ENCODE results near the gene TMC5. TPM values are rescaled to one million over a fixed set of nuclear protein-coding genes. Genes with fewer than 3 reads are reported as not detected.

TMC5 gene
- total and polyA plus RNA-seq, 7 donors, result 0.01 to 0.04 TPM; not detected in 5

GRCh38 chr16:19382084-19382801 is 35.4 kb upstream of the TMC5 start:
- intact Hi-C loops (cut with DNase I), result no loop called here
- Histone ChIP-seq H3K27me3 (ENCODE audit: insufficient read depth in 3 of 3, low read length in 2 of 3) (no peaks in the 10 kb centered on the region), H3K4me1 (no peaks in the 10 kb centered on the region), H3K4me3 (no peak overlapping the region), H3K27ac (no peak overlapping the region), H3K36me3 (ENCODE audit: insufficient read depth in 1 of 2, low read depth in 1 of 2) (no peaks in the 10 kb centered on the region), H3K9me3 (peaks cover 4% of the 10 kb centered on the region)
- ATAC-seq (no peak), DNase-seq (no peak)
- 29 to 61% (median 37%) methylated on average over 2 of the region's 2 CpGs for WGBS, 3 donors
- TF ChIP-seq, protein P1, sequence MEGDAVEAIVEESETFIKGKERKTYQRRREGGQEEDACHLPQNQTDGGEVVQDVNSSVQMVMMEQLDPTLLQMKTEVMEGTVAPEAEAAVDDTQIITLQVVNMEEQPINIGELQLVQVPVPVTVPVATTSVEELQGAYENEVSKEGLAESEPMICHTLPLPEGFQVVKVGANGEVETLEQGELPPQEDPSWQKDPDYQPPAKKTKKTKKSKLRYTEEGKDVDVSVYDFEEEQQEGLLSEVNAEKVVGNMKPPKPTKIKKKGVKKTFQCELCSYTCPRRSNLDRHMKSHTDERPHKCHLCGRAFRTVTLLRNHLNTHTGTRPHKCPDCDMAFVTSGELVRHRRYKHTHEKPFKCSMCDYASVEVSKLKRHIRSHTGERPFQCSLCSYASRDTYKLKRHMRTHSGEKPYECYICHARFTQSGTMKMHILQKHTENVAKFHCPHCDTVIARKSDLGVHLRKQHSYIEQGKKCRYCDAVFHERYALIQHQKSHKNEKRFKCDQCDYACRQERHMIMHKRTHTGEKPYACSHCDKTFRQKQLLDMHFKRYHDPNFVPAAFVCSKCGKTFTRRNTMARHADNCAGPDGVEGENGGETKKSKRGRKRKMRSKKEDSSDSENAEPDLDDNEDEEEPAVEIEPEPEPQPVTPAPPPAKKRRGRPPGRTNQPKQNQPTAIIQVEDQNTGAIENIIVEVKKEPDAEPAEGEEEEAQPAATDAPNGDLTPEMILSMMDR (IDR thresholded peaks at IDR 0.05), result no peak

- no peaks in the 10 kb centered on the region for H3K4me1 ChIP-seq
- intact Hi-C loops (cut with DNase I), result no loop called here
- peaks cover 4% of the 10 kb centered on the region for H3K9me3 ChIP-seq
- H3K36me3 ChIP-seq (ENCODE audit: insufficient read depth in 1 of 2, low read depth in 1 of 2), result no peaks in the 10 kb centered on the region
- TF ChIP-seq, protein P1 (IDR thresholded peaks at IDR 0.05), result no peak
- no peak overlapping the region for H3K27ac ChIP-seq
- H3K27me3 ChIP-seq (ENCODE audit: insufficient read depth in 3 of 3, low read length in 2 of 3), result no peaks in the 10 kb centered on the region
- H3K4me3 ChIP-seq, result no peak overlapping the region
- 40 to 48% (median 44%) methylated on average over 20 of the region's 20 CpGs for WGBS, 3 donors
- ATAC-seq (no peak), DNase-seq (no peak)
Observed at GRCh38 chr16:19382887-19383816, 34.5 kb upstream of the TMC5 start.

DNA sequence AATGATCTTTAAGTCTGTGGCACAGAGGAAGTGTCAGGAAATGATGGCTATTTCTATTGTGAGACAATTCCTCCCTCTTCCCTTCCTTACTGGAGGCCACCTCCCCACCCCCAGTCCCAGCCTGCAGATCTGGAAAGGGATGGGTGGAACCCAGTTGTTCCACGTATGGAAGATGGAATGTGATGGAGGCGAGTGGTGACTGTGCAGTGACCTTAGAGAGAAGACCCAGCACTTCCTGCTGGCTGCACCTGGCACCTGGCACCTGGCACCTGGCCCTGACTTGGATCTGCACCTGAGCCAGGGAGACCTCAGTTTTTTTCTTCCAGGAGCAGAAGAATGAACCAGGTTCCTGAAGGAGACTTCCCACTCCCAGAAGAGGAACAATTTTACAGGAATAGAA is 33.0 kb upstream of the TMC5 start:
- DNase-seq (no peak), ATAC-seq (no peak)
- Histone ChIP-seq H3K27me3 (ENCODE audit: insufficient read depth in 3 of 3, low read length in 2 of 3) (no peaks in the 10 kb centered on the region), H3K4me1 (no peaks in the 10 kb centered on the region), H3K9me3 (peaks cover 4% of the 10 kb centered on the region), H3K4me3 (no peak overlapping the region), H3K27ac (no peak overlapping the region), H3K36me3 (ENCODE audit: insufficient read depth in 1 of 2, low read depth in 1 of 2) (no peaks in the 10 kb centered on the region)
- WGBS, 3 donors, result 11 to 30% (median 16%) methylated on average over 2 of the region's 2 CpGs
- intact Hi-C loops (cut with DNase I), result no loop called here
- TF ChIP-seq, protein P1 (IDR thresholded peaks at IDR 0.05), result no peak

DNA sequence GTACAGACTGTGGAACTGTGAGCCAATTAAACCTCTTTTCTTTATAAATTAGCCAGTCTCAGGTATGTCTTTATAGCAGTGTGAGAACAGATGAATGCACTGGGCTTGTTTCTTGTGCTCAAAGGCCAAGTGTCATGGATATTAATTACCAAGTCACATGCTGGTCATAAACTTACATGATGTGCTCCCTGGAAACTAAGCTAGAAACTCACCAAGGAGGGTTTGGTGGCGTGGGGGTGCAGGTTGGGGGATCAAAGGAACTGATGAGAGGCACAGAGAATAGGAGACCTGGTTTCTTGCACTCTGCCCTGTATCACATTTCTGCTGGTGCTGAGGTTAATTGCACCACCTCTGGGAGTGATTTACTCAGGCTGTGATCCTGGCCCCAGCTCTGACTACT is 31.2 kb upstream of the TMC5 start:
- 28 to 29% (median 29%) methylated on average over 1 of the region's 1 CpG for WGBS, 3 donors
- no peak for DNase-seq
- no peak overlapping the region for H3K27ac ChIP-seq
- no peaks in the 10 kb centered on the region for H3K36me3 ChIP-seq (ENCODE audit: insufficient read depth in 1 of 2, low read depth in 1 of 2)
- peaks cover 4% of the 10 kb centered on the region for H3K9me3 ChIP-seq
- no peaks in the 10 kb centered on the region for H3K4me1 ChIP-seq
- H3K27me3 ChIP-seq (ENCODE audit: insufficient read depth in 3 of 3, low read length in 2 of 3), result no peaks in the 10 kb centered on the region
- ATAC-seq, result no peak
- no peak overlapping the region for H3K4me3 ChIP-seq
- TF ChIP-seq, protein P1 (IDR thresholded peaks at IDR 0.05), result no peak
- intact Hi-C loops (cut with DNase I), result no loop called here
